Endothelial cell (in vitro differentiated cells): ENCODE results near the gene GEMIN5. TPM values are rescaled to one million over a fixed set of nuclear protein-coding genes. Genes with fewer than 3 reads are reported as not detected.

Experiments used
- DNase-seq: peaks from one replicate; pipeline ENCODE4 v3.0.0; 2021; ENCODE audit warnings: low spot score
- H3K27ac Mint-ChIP-seq: one replicate; pipeline ENCODE4 v1.8.0; 2021; ENCODE audit warnings: mixed read lengths, inconsistent platforms; ENCODE audit not compliant: unreplicated experiment
- H3K27me3 Mint-ChIP-seq: one replicate; pipeline ENCODE4 v1.8.0; 2021; ENCODE audit warnings: mild to moderate bottlenecking, moderate library complexity, mixed read lengths, inconsistent platforms; ENCODE audit not compliant: unreplicated experiment
- H3K36me3 Mint-ChIP-seq: one replicate; pipeline ENCODE4 v1.8.0; 2021; ENCODE audit warnings: mild to moderate bottlenecking, low read depth, mixed read lengths, inconsistent platforms; ENCODE audit not compliant: unreplicated experiment
- H3K4me1 Mint-ChIP-seq: one replicate; pipeline ENCODE4 v1.8.0; 2021; ENCODE audit warnings: mild to moderate bottlenecking, mixed read lengths, inconsistent platforms; ENCODE audit not compliant: unreplicated experiment
- H3K4me3 Mint-ChIP-seq: one replicate; pipeline ENCODE4 v1.8.0; 2021; ENCODE audit warnings: mild to moderate bottlenecking, mixed read lengths, inconsistent platforms; ENCODE audit not compliant: unreplicated experiment
- H3K9me3 Mint-ChIP-seq: one replicate; pipeline ENCODE4 v1.8.0; 2021; ENCODE audit warnings: mixed read lengths, inconsistent platforms; ENCODE audit not compliant: unreplicated experiment
- total RNA-seq: library from RNA; stranded (reverse); fragmentation: NEBNext Ultra II Directional; extraction: Animal tissue kit (Norgen Biotek cat#: 25700); gene quantifications from one replicate; pipeline ENCODE4 v1.2.1, GENCODE V29; 2021; ENCODE audit not compliant: unreplicated experiment
- TF ChIP-seq, protein P1 (sequence below): fragments of 200-600 bp; sonication (generic); IDR thresholded peaks from one replicate; pipeline ENCODE4 v1.5.0; 2021; ENCODE audit warnings: antibody characterized with exemption; ENCODE audit not compliant: unreplicated experiment

GEMIN5 gene
- total RNA-seq, 1 donor from 2014 or later = 16.9 TPM

DNA sequence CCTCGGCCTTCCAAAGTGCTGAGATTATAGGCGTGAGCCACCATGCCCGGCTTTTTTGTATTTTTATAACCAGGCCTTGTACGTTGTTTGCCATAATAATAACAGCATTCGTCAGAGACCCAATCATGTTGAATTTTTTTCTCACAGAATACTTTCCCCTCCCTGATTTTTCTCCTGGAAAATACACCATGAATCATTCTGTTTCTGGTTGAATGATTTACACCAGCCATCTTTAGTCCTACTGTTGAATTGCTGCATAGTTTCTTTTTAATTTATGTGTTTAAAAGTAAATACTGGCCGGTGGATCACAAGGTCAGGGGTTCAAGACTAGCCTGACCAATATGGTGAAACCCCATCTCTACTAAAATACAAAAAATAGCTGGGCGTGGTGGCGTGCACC is 76.1 kb downstream of the GEMIN5 start:
- no peak overlapping the region for H3K27ac Mint-ChIP-seq
- TF ChIP-seq, protein P1, sequence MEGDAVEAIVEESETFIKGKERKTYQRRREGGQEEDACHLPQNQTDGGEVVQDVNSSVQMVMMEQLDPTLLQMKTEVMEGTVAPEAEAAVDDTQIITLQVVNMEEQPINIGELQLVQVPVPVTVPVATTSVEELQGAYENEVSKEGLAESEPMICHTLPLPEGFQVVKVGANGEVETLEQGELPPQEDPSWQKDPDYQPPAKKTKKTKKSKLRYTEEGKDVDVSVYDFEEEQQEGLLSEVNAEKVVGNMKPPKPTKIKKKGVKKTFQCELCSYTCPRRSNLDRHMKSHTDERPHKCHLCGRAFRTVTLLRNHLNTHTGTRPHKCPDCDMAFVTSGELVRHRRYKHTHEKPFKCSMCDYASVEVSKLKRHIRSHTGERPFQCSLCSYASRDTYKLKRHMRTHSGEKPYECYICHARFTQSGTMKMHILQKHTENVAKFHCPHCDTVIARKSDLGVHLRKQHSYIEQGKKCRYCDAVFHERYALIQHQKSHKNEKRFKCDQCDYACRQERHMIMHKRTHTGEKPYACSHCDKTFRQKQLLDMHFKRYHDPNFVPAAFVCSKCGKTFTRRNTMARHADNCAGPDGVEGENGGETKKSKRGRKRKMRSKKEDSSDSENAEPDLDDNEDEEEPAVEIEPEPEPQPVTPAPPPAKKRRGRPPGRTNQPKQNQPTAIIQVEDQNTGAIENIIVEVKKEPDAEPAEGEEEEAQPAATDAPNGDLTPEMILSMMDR = no peak
- H3K4me1 Mint-ChIP-seq = peaks cover 25% of the 10 kb centered on the region
- no peaks in the 10 kb centered on the region for H3K9me3 Mint-ChIP-seq
- peaks cover 11% of the 10 kb centered on the region for H3K27me3 Mint-ChIP-seq
- no peak for DNase-seq
- no peak overlapping the region for H3K4me3 Mint-ChIP-seq
- H3K36me3 Mint-ChIP-seq = peaks cover 8% of the 10 kb centered on the region

DNA sequence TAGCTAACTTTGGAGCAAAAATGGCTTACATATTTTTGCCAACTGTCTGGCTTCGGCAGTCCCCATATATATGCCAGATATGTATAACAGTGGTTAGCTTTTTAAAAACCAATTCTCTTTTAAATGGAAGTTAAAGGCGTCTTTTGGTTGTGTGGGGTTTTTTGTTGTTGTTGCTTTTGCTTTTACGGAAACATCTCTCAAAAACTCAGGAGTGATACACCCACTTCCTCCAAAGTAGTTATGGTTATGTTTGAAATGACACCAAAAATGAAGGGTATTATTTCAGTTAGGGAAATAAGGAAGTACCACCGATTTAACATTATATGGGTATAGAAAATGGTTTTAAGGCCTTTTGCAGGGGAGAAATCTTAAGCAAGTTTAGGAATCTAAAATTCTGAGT is 77.2 kb downstream of the GEMIN5 start:
- H3K4me1 Mint-ChIP-seq = peaks cover 32% of the 10 kb centered on the region
- H3K4me3 Mint-ChIP-seq = no peak overlapping the region
- no peak for DNase-seq
- peaks cover under 1% of the 10 kb centered on the region for H3K36me3 Mint-ChIP-seq
- TF ChIP-seq, protein P1 = no peak
- no peaks in the 10 kb centered on the region for H3K9me3 Mint-ChIP-seq
- H3K27ac Mint-ChIP-seq = peak overlapping the region; percentile 5
- H3K27me3 Mint-ChIP-seq = peaks cover 16% of the 10 kb centered on the region

DNA sequence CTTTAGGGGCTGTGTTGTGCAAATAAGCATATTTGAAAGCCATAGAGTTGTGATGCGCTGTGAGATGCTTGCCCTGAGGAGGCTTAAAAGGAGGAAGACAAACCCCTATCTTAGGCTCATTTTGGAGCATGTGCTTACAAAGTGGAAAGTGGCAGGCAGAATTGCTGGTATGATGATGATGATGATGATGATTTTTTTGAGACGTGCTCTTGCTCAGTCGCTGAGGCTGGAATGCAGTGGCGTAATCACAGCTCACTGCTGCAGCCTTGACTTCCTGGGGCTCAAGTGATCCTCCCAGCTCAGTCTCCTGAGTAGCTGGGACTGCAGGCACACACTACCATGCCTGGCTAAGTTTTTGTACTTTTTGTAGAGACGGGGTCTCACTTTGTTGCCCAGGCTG is 77.9 kb downstream of the GEMIN5 start:
- no peaks in the 10 kb centered on the region for H3K36me3 Mint-ChIP-seq
- DNase-seq = peak; percentile 10
- H3K27ac Mint-ChIP-seq = peak overlapping the region; percentile 96
- peak overlapping the region; percentile 95 for H3K4me3 Mint-ChIP-seq
- H3K4me1 Mint-ChIP-seq = peaks cover 32% of the 10 kb centered on the region
- H3K27me3 Mint-ChIP-seq = peaks cover 16% of the 10 kb centered on the region
- TF ChIP-seq, protein P1 = no peak
- no peaks in the 10 kb centered on the region for H3K9me3 Mint-ChIP-seq

DNA sequence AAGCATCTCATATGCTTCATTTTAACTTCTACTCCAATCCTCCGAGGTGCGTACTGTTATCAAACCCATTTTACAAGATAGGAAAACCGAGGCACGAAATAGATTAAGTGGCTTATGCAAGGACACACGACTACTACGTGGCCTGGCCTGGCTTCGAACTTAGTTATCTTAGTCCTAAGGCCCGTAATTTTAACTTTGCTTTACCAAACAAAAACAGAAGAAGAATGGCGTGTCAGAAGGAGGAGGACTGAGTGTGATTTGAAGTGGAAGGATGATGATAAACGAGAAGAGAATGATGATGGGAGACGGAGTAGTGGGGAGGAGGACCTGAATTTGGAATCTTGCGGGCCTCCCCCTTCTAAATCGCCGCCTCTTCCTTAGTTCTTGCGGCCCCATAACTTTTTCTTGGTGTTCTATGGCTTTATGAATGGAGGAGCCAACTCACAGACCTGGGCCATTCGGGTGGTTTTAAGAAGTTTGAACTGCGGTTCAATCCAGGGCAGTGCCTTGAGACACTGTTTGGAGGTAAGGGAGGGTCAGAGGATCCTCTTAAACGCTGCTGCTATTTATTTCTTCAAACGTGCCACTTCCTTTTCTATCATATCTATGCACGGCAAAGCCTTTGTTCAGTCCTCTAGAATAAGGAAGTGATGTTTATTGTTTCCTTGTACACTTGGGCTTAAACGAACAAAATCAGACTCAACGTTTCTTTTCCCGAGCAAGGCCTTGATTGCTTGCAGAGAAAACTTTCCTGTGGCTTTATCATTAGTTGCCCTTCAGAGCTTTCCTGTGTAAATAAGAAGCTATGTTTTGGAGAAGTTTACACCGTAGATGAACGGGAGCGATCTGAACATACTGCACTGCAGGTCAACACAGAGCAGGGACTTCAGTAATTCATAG is 78.8 kb downstream of the GEMIN5 start:
- H3K4me1 Mint-ChIP-seq = peaks cover 32% of the 10 kb centered on the region
- H3K36me3 Mint-ChIP-seq = no peaks in the 10 kb centered on the region
- no peak for DNase-seq
- peaks cover 16% of the 10 kb centered on the region for H3K27me3 Mint-ChIP-seq
- peak overlapping the region; percentile 95 for H3K4me3 Mint-ChIP-seq
- peak overlapping the region; percentile 96 for H3K27ac Mint-ChIP-seq
- H3K9me3 Mint-ChIP-seq = no peaks in the 10 kb centered on the region
- TF ChIP-seq, protein P1 = no peak

DNA sequence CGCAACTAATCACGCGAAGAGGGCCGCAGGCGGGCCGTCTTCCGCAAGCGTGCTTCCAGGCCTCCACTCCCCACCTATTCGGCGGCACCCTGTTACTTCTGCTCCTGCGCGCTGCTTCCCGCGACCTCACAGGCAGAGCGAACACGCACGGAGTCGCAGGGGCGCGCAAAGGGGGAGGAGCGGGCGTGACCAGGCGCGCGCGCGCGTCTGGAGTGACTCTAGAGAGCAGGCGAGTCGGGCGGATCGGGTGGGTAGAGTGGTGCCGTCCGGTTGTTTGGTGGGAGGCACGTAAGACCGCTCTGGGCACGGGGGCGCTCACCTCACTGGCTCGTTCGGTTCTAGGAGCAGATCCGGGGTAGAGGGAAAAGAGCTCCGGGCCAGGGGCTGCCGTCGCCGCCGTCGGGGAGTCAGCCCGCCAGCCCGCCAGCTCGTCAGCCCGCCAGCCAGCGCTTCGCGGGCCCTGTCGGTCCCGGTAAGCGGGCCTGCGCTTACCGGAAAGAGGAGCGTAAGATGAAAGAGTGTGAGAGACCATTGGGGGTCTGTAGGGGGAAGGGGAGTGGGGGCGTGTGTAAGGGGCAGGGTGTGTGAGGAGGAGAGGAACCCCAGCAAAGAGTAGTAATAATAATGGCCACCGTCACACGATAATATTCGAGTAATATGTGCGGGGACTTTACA is 79.6 kb downstream of the GEMIN5 start, which contains the start of gene CNOT8:
CNOT8 (plus strand) TSS at position 331 of the 675 bp plus-strand sequence. CDS start 4,652 bp downstream, outside the sequence.
- no peaks in the 10 kb centered on the region for H3K36me3 Mint-ChIP-seq

More for the DNA sequence above, 79.6 kb downstream of the GEMIN5 start, which contains the start of gene CNOT8:
- Mint-ChIP-seq H3K9me3 (no peaks in the 10 kb centered on the region), H3K4me3 (peak within 1 kb of the TSS; percentile 95), H3K27ac (peak within 1 kb of the TSS; percentile 96), H3K4me1 (peaks cover 38% of the 10 kb centered on the region), H3K27me3 (peaks cover 18% of the 10 kb centered on the region)
- TF ChIP-seq, protein P1 = no peak
- peak; percentile 97 for DNase-seq
